Ovary (tissue), 9 donors: ENCODE measurements around the gene SLC27A3. TPM values are rescaled to one million over a fixed set of nuclear protein-coding genes. Genes with fewer than 3 reads are reported as not detected.

Experiments used
- DNase-seq, 5 donors: peaks; one replicate each; pipeline ENCODE4 v3.0.0-alpha.2; 2019 to 2020
- H3K27ac ChIP-seq, 2 donors: fragments of 200-600 bp; one replicate each; pipeline versions ENCODE4 v1.5.1 to v1.8.0; 2019 to 2022
- H3K27me3 ChIP-seq: fragments of 200-600 bp; one replicate; pipeline ENCODE4 v1.8.0; 2022
- H3K36me3 ChIP-seq: fragments of 200-600 bp; sonication (generic); one replicate; pipeline ENCODE4 v1.5.1; 2019
- H3K4me1 ChIP-seq: one replicate; pipeline ENCODE4 v1.8.1; 2013; ENCODE audit warnings: mild to moderate bottlenecking, moderate library complexity; ENCODE audit not compliant: insufficient read depth
- H3K4me3 ChIP-seq: fragments of 200-600 bp; sonication (generic); one replicate; pipeline ENCODE4 v1.5.1; 2017
- H3K9me3 ChIP-seq, 2 donors: fragments of 200-600 bp in 1 of 2; sonication (generic) in 1 of 2; one replicate each; pipeline versions ENCODE4 v1.5.1 to v1.8.1; 2013 to 2019; ENCODE audit warnings: mild to moderate bottlenecking in 1 of 2, moderate library complexity in 1 of 2
- EP300 ChIP-seq: sonication (generic); formaldehyde crosslinking; IDR thresholded peaks from one replicate; pipeline ENCODE4 v1.6.1; 2017; ENCODE audit warnings: antibody characterized with exemption
- POLR2A ChIP-seq: fragments of 450-650 bp; IDR thresholded peaks from one replicate; pipeline ENCODE4 v1.6.1; 2017; ENCODE audit warnings: antibody characterized with exemption, mild to moderate bottlenecking, moderate library complexity
- WGBS, 3 donors: extraction: QIAGEN DNeasy Blood & Tissue Kit in 1 of 3; methylation state at CpG; one replicate each; pipeline versions ENCODE4 v1.1.5 to v1.1.7; 2013 to 2017; 5-methylcytosine and 5-hydroxymethylcytosine counted together
- intact Hi-C, 4 donors: fragments of 100-400 bp; cut with DNase I; formaldehyde crosslinking; loops; one replicate each; pipeline versions ENCODE4 v1.11.0 to v1.15.1; 2022 to 2023
- polyA plus RNA-seq, 2 donors: library from polyadenylated mRNA; stranded (reverse); fragments of 200-250 nt in 1 of 2; fragments of 350-450 nt in 1 of 2; fragmentation: Illumina TruSeq in 1 of 2; extraction: RNeasy Lipid Tissue Mini Kit (QIAGEN cat#74804) in 1 of 2; gene quantifications; one replicate each; pipeline ENCODE4 v1.2.3, GENCODE V29; 2013 to 2014
- total RNA-seq, 7 donors: library from RNA; depleted of rRNA in 2 of 7; stranded (reverse); fragments of >200 nt in 2 of 7; fragmentation: NEBNext Ultra II Directional in 3 of 7; extraction: Animal tissue kit (Norgen Biotek cat#: 25700) in 3 of 7; gene quantifications; one replicate each; pipeline versions ENCODE4 v1.1.0 to v1.2.4, GENCODE V29; 2016 to 2023
- TF ChIP-seq, protein P1 (sequence below), 3 donors: fragments of 450-650 bp in 2 of 3; fragments of 200-600 bp in 1 of 3; IDR thresholded peaks; one replicate each; pipeline versions ENCODE4 v1.5.1 to v1.8.0; 2016 to 2022; ENCODE audit warnings: antibody characterized with exemption in 3 of 3, mild to moderate bottlenecking in 1 of 3
- donor health status: DM: no; HTN: no; CAD: no; lungs with moderate emphysema.
- donor health status: DM: no; HTN: no; CAD: no.
- donor health status: Bipolar disorder and iron deficiency.
- donor health status: DM: yes; HTN: yes; CAD: no.
- donor health status: DM: no; HTN: no; CAD: no.
- donor health status: DM: yes; HTN: yes; CAD: no.

SLC27A3 gene
- total and polyA plus RNA-seq, 9 donors: 9.5 to 50.9 (median 31.1) TPM

DNA sequence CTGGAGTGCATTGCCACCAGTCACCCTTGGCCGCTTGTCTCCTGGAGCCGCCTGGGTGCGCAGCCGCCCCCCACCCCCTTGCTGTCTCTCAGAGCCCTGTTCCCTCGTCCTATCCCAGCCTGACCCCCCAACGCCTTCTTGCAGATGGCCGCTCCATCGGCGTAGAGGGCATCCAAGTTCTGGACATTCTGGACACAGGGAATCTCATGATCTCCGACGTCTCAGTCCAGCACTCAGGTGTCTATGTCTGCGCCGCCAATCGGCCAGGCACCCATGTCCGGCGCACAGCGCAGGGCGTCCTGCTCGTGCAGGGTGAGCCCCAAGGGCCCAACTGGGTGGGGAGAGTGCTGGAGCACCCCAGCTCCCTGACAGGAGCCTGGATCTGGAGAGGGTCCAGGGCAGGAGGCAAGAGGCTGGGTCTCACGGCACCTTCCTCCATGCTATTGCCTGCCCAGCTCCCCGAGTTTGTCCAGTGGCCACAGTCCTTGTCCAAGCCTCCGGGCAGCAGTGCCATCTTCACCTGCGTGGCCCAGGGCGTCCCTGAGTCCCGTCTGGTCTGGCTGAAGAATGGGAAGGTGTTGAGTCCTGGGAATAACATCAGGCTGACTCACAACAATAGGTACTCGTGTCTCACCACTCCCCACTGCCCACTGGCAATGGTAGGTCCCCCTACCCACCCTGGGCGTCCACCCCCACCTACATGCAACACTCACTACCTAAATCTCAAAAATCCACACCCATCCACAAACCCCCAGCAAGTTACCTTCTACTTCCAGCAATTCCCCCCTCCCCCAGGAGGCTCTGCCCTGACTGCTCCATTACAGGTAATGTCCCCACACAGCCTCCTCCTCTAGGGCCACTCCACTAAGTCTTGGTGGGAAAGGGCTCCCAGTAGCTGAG, 24.6 kb downstream of the SLC27A3 start:
- DNase-seq: peak in 2 of 5 donors; percentile 9 to 18
- TF ChIP-seq EP300 (no peak), POLR2A (no peak)
- TF ChIP-seq, protein P1, sequence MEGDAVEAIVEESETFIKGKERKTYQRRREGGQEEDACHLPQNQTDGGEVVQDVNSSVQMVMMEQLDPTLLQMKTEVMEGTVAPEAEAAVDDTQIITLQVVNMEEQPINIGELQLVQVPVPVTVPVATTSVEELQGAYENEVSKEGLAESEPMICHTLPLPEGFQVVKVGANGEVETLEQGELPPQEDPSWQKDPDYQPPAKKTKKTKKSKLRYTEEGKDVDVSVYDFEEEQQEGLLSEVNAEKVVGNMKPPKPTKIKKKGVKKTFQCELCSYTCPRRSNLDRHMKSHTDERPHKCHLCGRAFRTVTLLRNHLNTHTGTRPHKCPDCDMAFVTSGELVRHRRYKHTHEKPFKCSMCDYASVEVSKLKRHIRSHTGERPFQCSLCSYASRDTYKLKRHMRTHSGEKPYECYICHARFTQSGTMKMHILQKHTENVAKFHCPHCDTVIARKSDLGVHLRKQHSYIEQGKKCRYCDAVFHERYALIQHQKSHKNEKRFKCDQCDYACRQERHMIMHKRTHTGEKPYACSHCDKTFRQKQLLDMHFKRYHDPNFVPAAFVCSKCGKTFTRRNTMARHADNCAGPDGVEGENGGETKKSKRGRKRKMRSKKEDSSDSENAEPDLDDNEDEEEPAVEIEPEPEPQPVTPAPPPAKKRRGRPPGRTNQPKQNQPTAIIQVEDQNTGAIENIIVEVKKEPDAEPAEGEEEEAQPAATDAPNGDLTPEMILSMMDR (IDR thresholded peaks at IDR 0.05): no peak
- H3K9me3 ChIP-seq: no peaks in the 10 kb centered on the region
- intact Hi-C loops: loop anchor here (5.0 to 10.0 kb wide), 5 partner anchors 145 to 185 kb away; partner anchors contain the start of genes DENND4B (in 2 of the 4), RAB13 (in 2 of the 4) and CRTC2 (in 1 of the 4)
- H3K36me3 ChIP-seq: no peaks in the 10 kb centered on the region
- 85 to 87% (median 86%) methylated on average over 27 of the region's 27 CpGs for WGBS, 3 donors
- no peaks in the 10 kb centered on the region for H3K4me1 ChIP-seq
- no peaks in the 10 kb centered on the region for H3K27me3 ChIP-seq
- no peak overlapping the region for H3K27ac ChIP-seq
- H3K4me3 ChIP-seq: no peak overlapping the region

DNA sequence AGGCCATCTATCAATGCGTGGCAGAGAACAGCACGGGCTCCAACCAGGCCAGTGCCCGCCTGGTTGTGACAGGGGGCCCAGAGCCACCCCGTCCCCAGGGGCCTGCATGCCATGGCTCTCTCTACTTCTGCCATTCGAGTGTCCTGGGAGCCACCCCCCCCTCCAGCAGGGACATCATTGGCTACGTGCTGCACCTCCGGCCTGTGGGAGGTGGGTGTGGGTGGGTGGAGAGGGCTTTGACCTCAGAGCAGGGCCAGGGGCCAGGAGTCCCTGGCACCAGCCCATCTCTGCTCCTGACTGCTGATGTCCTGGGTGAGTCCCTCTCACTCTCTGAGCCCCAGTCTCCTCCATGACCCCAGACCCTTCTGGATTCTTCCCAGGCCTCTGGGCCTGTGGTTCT, 25.3 kb downstream of the SLC27A3 start:
- DNase-seq: peak in 2 of 5 donors; percentile 18 to 34
- Histone ChIP-seq H3K4me1 (no peaks in the 10 kb centered on the region), H3K27ac (no peak overlapping the region), H3K36me3 (no peaks in the 10 kb centered on the region), H3K4me3 (no peak overlapping the region), H3K9me3 (no peaks in the 10 kb centered on the region), H3K27me3 (no peaks in the 10 kb centered on the region)
- 63 to 66% (median 66%) methylated on average over 5 to 7 of the region's 7 CpGs for WGBS, 3 donors
- intact Hi-C loops: no loop called here
- TF ChIP-seq, protein P1 (IDR thresholded peaks at IDR 0.05): no peak

DNA sequence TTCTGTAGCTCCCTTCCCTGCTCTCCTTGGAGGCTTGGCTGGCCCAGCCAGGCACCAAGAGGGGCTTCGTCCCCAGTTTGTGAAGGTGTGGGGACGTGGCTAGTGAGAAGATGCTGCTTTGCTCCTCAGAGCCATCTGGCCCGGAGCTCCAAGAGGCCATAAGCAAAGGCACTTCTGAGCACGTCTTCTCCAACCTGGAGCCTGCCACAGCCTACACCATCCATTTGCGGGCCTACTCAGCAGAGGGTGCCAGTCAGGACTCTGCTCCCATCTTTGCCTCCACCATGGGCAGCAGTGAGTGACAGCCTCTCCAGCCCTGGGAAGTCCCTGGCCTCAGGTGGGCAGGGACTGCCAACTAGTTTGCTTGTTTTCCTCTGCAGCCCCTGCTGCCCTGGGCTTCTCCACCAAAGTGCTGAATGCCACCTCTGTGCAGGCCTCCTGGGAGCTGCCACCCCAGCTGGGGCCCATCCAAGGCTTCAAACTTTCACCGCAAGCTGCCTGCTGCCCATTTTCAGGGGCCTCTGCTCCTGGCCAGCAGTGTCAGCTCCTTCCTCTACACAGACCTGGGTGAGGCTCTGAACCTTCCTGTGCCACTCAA, 25.9 kb downstream of the SLC27A3 start:
- no peak overlapping the region for H3K27ac ChIP-seq
- TF ChIP-seq, protein P1 (IDR thresholded peaks at IDR 0.05): no peak
- TF ChIP-seq EP300 (no peak), POLR2A (no peak)
- no peaks in the 10 kb centered on the region for H3K36me3 ChIP-seq
- intact Hi-C loops: no loop called here
- no peaks in the 10 kb centered on the region for H3K9me3 ChIP-seq
- no peaks in the 10 kb centered on the region for H3K4me1 ChIP-seq
- peak in 1 of 5 donors; percentile 14 for DNase-seq
- no peaks in the 10 kb centered on the region for H3K27me3 ChIP-seq
- no peak overlapping the region for H3K4me3 ChIP-seq
- 94 to 96% (median 96%) methylated on average over 6 of the region's 6 CpGs for WGBS, 3 donors

DNA sequence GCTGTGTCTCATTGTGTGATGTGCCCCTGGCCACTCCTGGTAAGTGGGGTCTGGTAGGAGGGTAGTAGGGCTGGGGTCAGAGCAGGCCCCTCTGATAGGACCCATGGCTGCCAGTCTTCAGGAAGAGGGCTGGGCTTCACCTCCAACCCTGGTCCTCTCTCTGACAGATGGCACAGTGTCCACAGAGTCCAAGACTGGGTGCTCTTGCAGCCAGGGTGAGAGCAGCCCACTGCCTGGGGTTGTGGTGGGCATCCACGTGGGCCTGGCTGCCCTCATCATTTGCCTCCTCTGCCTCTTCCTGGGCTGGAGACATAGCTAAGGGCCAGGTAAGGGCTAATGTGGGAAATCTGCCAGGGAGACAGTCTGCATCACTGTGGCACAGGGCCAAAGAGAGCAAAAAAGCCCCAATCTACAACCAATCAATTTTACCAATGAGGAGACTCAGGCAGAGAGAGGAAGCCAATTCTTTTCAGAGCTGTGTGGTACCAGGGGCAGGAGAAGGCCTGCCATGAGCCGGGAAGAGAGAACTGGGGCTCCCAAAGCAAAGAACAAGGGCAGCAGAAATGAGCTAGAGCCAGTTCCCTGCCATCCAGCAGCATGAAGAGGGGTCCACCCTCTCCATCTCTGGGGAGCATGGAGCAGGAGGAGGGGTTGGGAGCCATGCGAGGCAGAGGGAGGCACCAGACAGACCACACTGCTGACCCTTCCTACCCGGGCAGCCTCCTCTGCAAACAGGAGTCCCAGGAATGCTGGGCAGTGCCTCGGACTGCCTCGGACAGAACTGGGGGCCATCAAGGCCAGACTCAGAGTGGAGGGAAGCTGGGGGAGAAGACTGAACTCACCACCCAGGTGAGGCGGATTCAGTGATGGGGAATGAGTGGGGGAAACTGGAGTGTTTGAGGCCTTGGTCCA, 26.8 kb downstream of the SLC27A3 start:
- 75 to 92% (median 75%) methylated on average over 7 of the region's 7 CpGs for WGBS, 3 donors
- H3K4me3 ChIP-seq: no peak overlapping the region
- intact Hi-C loops: no loop called here
- H3K9me3 ChIP-seq: no peaks in the 10 kb centered on the region
- no peak overlapping the region for H3K27ac ChIP-seq
- no peaks in the 10 kb centered on the region for H3K27me3 ChIP-seq
- H3K36me3 ChIP-seq: no peaks in the 10 kb centered on the region
- H3K4me1 ChIP-seq: no peaks in the 10 kb centered on the region
- peak in 1 of 5 donors; percentile 13 for DNase-seq
- TF ChIP-seq POLR2A: no peak
- TF ChIP-seq, protein P1 (IDR thresholded peaks at IDR 0.05): no peak
- no peak for TF ChIP-seq EP300
